ENCODE data around the gene ZBTB42. TPM values are rescaled to one million over a fixed set of nuclear protein-coding genes. Genes with fewer than 3 reads are reported as not detected.

Gene ZBTB42
- total and polyA plus RNA-seq, 4 donors, result 1.5 to 9.4 (median 4.9) TPM

DNA sequence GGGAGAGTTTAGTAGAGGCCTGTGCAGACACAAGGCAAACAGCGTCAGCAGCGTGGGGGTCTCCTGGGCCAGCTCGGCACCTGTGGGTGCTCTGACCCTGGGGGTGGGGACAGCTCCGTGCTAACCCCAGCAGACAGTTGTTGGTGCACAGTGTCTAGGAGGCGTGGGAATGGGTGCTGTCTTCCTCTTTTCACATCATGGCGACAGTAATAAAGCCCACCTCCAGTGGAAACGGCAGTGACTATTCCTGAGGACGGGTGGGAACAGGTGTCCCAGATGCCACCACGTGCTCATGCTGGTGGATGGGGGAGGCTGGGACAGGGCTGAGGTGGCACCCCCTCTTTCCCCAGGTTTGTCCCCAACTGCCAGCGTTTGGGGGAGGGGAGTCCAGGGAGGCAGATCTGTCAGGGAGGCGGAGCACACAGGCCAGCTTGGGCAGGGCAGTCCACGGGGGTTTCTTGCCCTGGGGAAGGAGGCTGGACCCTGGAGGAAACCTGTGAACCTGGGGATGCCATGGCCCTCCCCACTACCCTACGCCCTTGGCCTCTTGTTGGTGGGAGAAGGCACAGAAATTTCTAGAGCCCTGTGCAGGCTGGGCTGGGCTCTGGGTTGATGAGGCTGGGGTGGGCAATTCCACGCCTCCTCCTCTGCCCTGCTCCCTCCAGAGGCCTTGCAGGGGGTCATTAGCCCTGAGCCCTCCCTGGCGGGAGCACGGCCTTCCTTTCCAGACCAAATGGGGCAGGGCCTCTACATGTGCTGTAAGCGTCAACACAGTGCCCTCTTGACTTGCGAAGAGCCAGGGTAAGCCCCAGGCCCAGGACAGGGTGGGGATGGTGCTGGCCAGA is 3.8 kb downstream of the ZBTB42 start:
- H3K27ac ChIP-seq (ENCODE audit: low read depth in 1 of 2, low read length in 2 of 2), result no peak overlapping the region
- H3K27me3 ChIP-seq (ENCODE audit: control insufficient read depth in 4 of 4, insufficient read depth in 4 of 4, low read length in 3 of 4), result no peaks in the 10 kb centered on the region
- H3K36me3 ChIP-seq (ENCODE audit: control insufficient read depth in 4 of 4, insufficient read depth in 3 of 4, low read depth in 1 of 4, low read length in 3 of 4), result no peaks in the 10 kb centered on the region
- no peak for DNase-seq (ENCODE audit: low spot score)
- H3K4me3 ChIP-seq (ENCODE audit: low read depth in 1 of 3, low read length in 3 of 3), result no peak overlapping the region
- H3K9me3 ChIP-seq (ENCODE audit: control insufficient read depth in 4 of 4, low read length in 3 of 4), result no peaks in the 10 kb centered on the region
- no peak overlapping the region for H3K9ac ChIP-seq (ENCODE audit: low read depth in 1 of 2, low read length in 2 of 2)
- H3K4me1 ChIP-seq (ENCODE audit: control insufficient read depth in 4 of 4, insufficient read depth in 4 of 4, low read length in 3 of 4), result peaks cover 15 to 35% (median 21%) of the 10 kb centered on the region in 4 donors
- 91% methylated on average over 18 of the region's 18 CpGs for WGBS
- TF ChIP-seq FOXA2 (IDR thresholded peaks at IDR 0.05) (no peak), GABPA (IDR thresholded peaks at IDR 0.05 in 1 of 2, conservative IDR thresholded peaks at IDR 0.05 in 1 of 2) (no peak), RAD21 (IDR thresholded peaks at IDR 0.05) (no peak)

DNA sequence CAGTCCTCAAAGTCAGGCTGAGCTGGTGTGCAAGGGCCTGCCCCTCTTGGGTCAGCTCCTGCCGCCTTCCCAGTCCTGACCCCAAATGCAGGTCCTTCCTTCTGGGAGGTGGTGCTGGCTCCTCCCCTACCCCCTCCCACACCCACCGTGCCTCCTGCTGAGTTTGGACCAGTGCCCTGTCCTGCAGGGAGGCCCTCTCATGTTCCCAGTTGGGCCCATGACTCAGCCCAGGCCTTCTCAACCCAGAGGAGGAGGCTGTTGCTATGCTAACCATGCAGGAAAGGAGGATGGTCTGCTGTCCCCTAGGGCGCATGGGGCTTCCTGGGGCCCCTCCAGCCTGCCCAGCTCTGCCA is 4.4 kb downstream of the ZBTB42 start:
- WGBS, result 58% methylated on average over 3 of the region's 3 CpGs
- H3K9me3 ChIP-seq (ENCODE audit: control insufficient read depth in 4 of 4, low read length in 3 of 4), result no peaks in the 10 kb centered on the region
- no peak for DNase-seq (ENCODE audit: low spot score)
- no peak overlapping the region for H3K9ac ChIP-seq (ENCODE audit: low read depth in 1 of 2, low read length in 2 of 2)
- no peak overlapping the region for H3K4me3 ChIP-seq (ENCODE audit: low read depth in 1 of 3, low read length in 3 of 3)
- TF ChIP-seq RAD21 (IDR thresholded peaks at IDR 0.05) (no peak), YY1 (IDR thresholded peaks at IDR 0.05) (no peak), EGR1 (IDR thresholded peaks at IDR 0.05; ENCODE audit: low read depth in 2 of 2) (no peak)
- H3K27ac ChIP-seq (ENCODE audit: low read depth in 1 of 2, low read length in 2 of 2), result no peak overlapping the region
- H3K27me3 ChIP-seq (ENCODE audit: control insufficient read depth in 4 of 4, insufficient read depth in 4 of 4, low read length in 3 of 4), result no peaks in the 10 kb centered on the region
- H3K4me1 ChIP-seq (ENCODE audit: control insufficient read depth in 4 of 4, insufficient read depth in 4 of 4, low read length in 3 of 4), result peaks cover 11 to 35% (median 21%) of the 10 kb centered on the region in 4 donors
- H3K36me3 ChIP-seq (ENCODE audit: control insufficient read depth in 4 of 4, insufficient read depth in 3 of 4, low read depth in 1 of 4, low read length in 3 of 4), result no peaks in the 10 kb centered on the region

GRCh38 chr14:104805941-104806624 is 5.2 kb downstream of the ZBTB42 start:
- no peak overlapping the region for H3K27ac ChIP-seq (ENCODE audit: low read depth in 1 of 2, low read length in 2 of 2)
- DNase-seq (ENCODE audit: low spot score), result no peak
- TF ChIP-seq SP1 (IDR thresholded peaks at IDR 0.05), result no peak
- TF ChIP-seq CTCF (IDR thresholded peaks at IDR 0.05; ENCODE audit: low read depth, low read length, missing input control), result no peak
- TF ChIP-seq TAF1 (conservative IDR thresholded peaks at IDR 0.05), result no peak
- no peak for TF ChIP-seq YY1 (IDR thresholded peaks at IDR 0.05)
- TF ChIP-seq HNF4G (IDR thresholded peaks at IDR 0.05), result no peak
- no peak for TF ChIP-seq HNF4A (conservative IDR thresholded peaks at IDR 0.05)
- TF ChIP-seq MAX (IDR thresholded peaks at IDR 0.05), result no peak
- no peak for TF ChIP-seq EGR1 (IDR thresholded peaks at IDR 0.05; ENCODE audit: low read depth in 2 of 2)
- TF ChIP-seq JUND (IDR thresholded peaks at IDR 0.05), result no peak
- TF ChIP-seq, protein P1, sequence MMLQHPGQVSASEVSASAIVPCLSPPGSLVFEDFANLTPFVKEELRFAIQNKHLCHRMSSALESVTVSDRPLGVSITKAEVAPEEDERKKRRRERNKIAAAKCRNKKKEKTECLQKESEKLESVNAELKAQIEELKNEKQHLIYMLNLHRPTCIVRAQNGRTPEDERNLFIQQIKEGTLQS (IDR thresholded peaks at IDR 0.05), result no peak
- TF ChIP-seq RAD21 (IDR thresholded peaks at IDR 0.05), result no peak
- no peak for TF ChIP-seq FOXA1 (IDR thresholded peaks at IDR 0.05)
- no peak for TF ChIP-seq FOXA2 (IDR thresholded peaks at IDR 0.05)
- TF ChIP-seq RXRA (IDR thresholded peaks at IDR 0.05), result no peak
- no peak for TF ChIP-seq NR2F2 (IDR thresholded peaks at IDR 0.05)
- TF ChIP-seq, protein P2, sequence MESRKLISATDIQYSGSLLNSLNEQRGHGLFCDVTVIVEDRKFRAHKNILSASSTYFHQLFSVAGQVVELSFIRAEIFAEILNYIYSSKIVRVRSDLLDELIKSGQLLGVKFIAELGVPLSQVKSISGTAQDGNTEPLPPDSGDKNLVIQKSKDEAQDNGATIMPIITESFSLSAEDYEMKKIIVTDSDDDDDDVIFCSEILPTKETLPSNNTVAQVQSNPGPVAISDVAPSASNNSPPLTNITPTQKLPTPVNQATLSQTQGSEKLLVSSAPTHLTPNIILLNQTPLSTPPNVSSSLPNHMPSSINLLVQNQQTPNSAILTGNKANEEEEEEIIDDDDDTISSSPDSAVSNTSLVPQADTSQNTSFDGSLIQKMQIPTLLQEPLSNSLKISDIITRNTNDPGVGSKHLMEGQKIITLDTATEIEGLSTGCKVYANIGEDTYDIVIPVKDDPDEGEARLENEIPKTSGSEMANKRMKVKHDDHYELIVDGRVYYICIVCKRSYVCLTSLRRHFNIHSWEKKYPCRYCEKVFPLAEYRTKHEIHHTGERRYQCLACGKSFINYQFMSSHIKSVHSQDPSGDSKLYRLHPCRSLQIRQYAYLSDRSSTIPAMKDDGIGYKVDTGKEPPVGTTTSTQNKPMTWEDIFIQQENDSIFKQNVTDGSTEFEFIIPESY (IDR thresholded peaks at IDR 0.05), result no peak
- no peak for TF ChIP-seq REST (IDR thresholded peaks at IDR 0.05)
- TF ChIP-seq GABPA (IDR thresholded peaks at IDR 0.05 in 1 of 2, conservative IDR thresholded peaks at IDR 0.05 in 1 of 2), result no peak
- H3K4me3 ChIP-seq (ENCODE audit: low read depth in 1 of 3, low read length in 3 of 3), result no peak overlapping the region
- no peaks in the 10 kb centered on the region for H3K27me3 ChIP-seq (ENCODE audit: control insufficient read depth in 4 of 4, insufficient read depth in 4 of 4, low read length in 3 of 4)
- H3K9ac ChIP-seq (ENCODE audit: low read depth in 1 of 2, low read length in 2 of 2), result no peak overlapping the region
- peaks cover 11 to 33% (median 20%) of the 10 kb centered on the region in 4 donors for H3K4me1 ChIP-seq (ENCODE audit: control insufficient read depth in 4 of 4, insufficient read depth in 4 of 4, low read length in 3 of 4)
- WGBS, result 84% methylated on average over 14 of the region's 14 CpGs
- H3K9me3 ChIP-seq (ENCODE audit: control insufficient read depth in 4 of 4, low read length in 3 of 4), result no peaks in the 10 kb centered on the region
- H3K36me3 ChIP-seq (ENCODE audit: control insufficient read depth in 4 of 4, insufficient read depth in 3 of 4, low read depth in 1 of 4, low read length in 3 of 4), result no peaks in the 10 kb centered on the region

Measured in liver (tissue), 9 donors.